Cardiac septum (tissue), 1 donor: ENCODE data around the gene ADAM11. TPM values are rescaled to one million over a fixed set of nuclear protein-coding genes. Genes with fewer than 3 reads are reported as not detected.
"Not testable (repeated sequence)": the region's sequence is repeated elsewhere in the genome, so short reads cannot be mapped to it uniquely, and the experiment has no call there.

Experiments used
- DNase-seq: peaks from one replicate; pipeline ENCODE4 v3.0.0-alpha.2; 2020; ENCODE audit warnings: low spot score
- intact Hi-C: fragments of 100-400 bp; cut with DNase I; formaldehyde crosslinking; loops from one replicate; pipeline ENCODE4 v1.14.0; 2022
- total RNA-seq: library from RNA; stranded (reverse); fragmentation: NEBNext Ultra II Directional; extraction: Animal tissue kit (Norgen Biotek cat#: 25700); gene quantifications from one replicate; pipeline ENCODE4 v1.2.1, GENCODE V29; 2021
- donor health status: DM: no; HTN: no; CAD: no.

ADAM11 gene
- total RNA-seq, 1 donor from 2014 or later, result 1.00 TPM

DNA sequence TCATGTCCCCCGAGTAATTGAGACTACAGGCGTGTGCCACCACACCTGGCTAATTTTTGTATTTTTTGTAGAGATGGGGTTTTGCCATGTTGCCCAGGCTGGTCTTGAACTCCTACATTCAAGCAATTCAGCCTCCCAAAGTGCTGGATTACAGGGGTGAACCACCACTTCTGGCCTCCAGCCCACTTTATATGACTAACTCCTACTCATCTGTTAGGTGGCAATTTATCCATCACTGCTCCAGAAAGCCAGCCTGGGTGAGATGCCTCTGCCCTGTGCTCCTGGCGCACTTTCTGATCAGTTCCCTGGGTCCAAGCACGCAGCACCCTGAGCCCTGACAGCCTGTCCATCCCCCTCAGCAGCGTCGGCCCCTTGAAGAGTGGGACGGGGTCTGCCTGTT is 29.4 kb downstream of the ADAM11 start:
- no peak for DNase-seq
- intact Hi-C loops, result no loop called here

DNA sequence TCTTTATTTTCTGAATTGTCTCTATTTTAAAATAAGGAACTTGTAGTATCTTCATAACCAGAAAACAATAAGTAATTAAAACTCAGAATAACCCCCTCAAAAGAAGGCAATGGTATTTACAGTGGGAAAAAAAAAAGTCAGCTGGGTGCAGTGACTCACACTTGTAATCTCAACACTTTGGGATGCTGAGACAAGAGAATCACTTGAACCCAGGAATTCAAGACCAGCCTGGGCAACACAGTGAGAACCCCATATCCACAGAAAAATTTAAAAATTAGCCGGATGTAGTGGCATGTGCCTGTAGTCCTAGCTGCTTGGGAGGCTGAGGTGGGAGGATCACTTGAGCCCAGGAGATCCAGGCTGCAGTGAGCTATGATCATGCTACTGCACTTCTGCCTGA is 33.5 kb downstream of the ADAM11 start:
- intact Hi-C loops, result no loop called here
- DNase-seq, result peak; percentile 9

DNA sequence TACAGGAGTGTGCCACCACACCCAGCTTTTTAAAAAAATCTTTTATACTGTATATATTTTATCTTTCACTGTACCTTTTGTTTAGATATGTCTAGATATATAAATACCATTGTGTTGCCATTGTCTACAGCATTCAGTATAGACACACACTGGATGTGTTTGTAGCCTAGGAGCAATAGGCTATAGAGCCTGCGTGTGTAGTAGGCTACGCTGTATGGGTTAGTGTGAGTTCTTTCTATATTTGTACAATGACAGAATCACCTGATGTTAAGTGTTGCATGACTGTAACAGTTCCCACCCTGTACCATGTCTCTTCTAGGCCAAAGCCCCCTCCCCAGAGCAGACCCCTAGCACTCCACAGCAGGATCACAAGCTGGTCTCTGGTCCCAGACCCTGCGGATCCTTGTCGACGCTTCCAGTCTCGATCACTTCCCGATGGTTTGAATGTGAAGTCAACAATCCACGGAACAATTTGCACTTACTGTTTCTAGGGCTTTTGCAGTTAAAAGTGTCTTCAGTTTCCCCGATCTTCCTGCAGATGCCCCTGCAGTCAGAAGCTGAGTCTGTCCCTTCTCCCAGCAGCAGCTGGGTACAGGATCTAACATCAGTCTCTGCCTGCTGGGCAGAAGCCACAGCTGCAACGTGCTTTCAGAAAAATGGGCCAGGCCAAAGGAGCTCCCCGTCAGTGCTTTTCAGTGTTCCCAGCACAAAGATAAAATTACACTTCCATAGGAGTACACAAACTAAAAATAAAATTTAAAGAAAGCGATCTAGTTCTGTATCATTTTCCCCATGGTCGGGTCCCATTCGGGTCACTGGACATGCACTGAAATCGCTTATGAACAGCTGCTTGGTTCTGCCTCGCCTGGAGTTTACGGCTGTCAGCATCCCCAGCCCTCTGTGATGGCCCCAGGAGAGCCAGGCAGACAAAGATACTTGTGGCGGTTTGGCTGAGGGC is 35.4 kb downstream of the ADAM11 start:
- peak; percentile 78 for DNase-seq
- intact Hi-C loops, result no loop called here

DNA sequence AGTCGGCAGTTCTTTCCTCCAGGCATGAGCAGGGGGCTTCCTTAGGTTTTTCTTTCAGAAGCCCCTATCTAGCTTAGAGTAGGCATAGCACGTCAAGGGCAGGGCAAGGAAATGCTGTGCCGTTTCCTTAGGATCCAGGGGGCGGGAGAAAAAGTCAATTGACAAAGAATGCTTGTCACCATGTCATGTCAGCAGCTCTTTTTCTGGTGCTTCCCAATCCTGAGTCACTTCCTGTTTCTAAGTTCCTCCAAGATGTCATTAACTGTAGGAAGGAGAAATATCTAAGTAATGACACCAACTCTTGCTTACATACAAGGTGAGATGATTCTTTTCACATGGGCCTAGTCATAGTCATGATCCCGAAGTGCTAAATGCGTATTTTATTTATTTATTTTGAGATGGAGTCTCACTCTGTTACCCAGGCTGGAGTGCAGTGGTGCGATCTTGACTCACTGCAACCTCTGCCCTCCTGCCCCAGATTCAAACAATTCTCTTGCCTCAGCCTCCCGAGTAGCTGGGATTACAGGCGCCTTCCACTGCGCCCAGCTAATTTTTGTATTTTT is 36.1 kb downstream of the ADAM11 start:
- peak; percentile 29 for DNase-seq
- intact Hi-C loops, result no loop called here

DNA sequence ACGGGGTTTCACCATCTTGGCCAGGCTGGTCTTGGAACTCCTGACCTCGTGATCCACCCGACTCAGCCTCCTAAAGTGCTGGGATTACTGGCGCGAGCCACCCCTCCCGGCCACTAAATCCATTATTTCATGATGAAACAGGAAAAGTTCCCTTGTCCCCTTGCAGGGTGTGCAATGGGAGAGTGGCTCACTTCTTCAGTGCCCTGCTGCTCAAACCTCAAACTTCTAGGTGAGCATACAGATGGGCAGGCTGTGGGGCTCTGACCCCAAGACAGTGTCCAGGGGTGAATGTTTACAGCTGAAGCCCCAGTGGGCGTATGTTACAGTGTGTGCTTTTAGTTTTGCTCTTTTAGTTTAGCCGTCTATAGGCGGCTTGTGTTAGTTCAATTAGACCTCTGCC is 36.6 kb downstream of the ADAM11 start:
- peak; percentile 33 for DNase-seq
- intact Hi-C loops, result no loop called here

DNA sequence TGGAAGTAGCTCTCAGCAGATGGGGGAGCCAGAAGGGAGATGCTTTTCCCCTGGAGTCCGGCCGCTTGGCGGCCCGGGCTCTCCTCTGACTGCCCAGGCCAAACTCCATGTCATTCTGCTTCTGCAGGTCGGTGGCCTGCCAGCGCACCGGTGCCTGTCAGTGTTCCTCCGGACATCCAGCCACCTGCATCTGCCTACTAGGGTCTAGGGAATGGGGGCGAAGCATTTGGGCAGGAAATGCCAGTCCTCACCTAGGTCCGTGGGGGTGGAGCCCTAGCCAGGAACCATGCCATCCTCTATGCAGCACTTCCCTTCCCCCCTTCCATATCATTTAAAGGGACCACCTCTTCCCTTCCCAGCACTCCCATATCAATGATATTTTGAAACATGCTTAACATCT is 37.1 kb downstream of the ADAM11 start:
- peak; percentile 66 for DNase-seq
- intact Hi-C loops, result no loop called here

DNA sequence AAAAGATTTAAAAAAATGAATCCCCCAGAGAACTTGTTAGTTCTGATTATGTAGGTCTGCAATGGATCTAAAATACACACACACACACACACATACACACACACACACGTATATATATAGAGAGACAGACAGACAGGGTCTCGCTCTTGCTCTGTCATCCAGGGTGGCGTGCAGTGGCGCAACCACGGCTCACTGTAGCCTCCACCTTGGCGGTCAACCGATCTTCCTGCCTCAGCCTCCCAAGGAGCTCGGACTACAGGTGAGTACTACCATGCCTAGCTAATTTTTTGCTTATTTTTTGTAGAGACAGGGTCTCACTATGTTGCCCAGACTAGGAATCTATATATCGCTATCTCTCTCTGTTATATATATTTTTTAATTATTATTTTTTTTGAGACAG is 37.9 kb downstream of the ADAM11 start:
- intact Hi-C loops, result no loop called here
- DNase-seq, result no peak

DNA sequence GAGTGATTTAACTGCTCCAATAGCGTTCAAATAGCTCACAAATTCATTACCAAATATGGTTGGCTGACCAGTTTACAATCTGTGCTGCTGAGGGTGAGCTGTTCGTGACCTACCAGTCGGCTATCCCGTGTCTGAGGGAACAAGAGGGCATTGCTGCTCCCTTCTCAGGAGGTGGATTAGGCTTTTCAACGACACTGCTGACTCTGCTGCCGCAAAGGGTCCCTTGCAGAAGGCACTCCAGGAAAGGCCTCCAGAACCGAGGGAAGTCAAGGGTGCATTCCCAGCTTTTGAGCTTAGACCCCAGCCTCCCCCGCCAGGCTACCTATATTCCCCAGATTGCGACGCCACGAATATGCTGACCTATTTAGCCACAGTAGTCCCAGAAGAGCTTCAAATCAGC is 39.0 kb downstream of the ADAM11 start:
- intact Hi-C loops, result no loop called here
- DNase-seq, result no peak

DNA sequence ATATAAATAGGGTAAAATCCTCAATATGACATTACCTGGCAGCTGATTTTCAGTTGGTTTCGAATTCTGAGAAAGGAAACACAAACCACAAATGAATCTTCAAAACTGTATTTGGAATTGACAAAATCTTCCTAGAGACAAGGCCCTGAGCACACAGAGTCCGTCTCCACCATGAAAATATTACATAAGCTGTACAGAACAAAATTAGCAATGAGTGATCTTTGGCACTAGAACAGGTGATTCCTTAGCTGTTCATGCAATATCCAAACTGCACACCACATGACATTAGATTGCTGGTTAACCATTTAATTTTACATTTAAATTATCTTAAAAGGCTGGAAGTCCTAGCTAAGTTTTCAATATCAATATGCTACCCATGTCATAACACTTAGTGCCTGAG is 39.6 kb downstream of the ADAM11 start:
- no peak for DNase-seq
- intact Hi-C loops, result no loop called here

DNA sequence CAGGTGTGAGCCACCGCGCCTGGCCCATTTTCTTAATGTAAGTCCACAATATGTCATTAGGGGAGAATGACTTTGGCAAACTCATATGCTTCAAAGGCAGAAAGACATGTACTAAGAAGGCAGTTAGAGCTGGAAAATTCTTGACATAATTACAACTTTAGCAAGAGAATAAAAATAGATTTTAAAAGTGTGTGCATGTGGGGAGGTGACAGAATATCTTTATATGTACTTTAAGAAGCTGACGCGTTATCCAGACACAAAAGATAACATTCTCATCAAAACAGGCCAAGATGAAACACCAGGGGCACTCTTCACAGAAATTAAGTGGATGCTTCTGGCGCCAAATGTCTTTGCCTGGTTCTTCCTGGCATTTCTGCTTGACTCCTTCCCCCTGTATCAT is 43.1 kb downstream of the ADAM11 start:
- intact Hi-C loops, result no loop called here
- no peak for DNase-seq

DNA sequence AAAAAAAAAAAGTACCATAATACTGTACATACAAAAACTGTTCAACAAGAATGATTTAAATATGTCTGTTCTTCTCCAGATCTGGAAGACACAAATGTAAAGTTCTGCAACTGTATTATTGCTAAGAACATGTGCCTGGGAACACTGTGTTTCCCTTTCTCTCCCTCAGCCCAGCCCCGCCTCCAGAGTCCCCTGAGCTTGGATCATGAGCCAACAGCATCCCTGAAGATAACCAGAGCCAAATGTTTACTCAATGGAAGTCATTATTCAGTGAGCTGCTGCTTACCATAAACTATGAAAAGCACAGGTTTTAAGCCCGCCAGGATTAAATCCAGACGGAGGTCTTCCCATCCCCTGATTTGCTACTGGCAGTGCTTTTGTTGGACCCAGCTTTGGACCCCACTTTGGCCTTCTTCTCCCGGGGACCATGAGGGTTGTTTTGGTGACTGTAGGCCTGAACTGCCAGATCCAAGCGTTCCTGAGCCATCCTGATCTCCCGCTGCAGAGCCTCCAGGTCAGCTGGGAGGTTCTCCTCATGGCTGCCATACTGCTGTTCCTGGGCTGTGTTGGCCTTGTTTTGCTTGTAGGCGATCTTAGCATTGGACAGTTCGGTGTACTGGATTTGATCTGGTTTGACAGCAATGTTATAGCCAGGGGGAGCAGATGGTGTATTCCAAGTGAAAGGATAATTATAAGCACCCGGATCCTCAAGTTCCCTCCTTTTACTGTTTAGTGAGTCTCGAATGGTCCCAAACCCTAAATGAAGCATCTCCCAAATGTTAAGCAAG is 45.7 kb downstream of the ADAM11 start:
- no peak for DNase-seq
- intact Hi-C loops, result no loop called here

DNA sequence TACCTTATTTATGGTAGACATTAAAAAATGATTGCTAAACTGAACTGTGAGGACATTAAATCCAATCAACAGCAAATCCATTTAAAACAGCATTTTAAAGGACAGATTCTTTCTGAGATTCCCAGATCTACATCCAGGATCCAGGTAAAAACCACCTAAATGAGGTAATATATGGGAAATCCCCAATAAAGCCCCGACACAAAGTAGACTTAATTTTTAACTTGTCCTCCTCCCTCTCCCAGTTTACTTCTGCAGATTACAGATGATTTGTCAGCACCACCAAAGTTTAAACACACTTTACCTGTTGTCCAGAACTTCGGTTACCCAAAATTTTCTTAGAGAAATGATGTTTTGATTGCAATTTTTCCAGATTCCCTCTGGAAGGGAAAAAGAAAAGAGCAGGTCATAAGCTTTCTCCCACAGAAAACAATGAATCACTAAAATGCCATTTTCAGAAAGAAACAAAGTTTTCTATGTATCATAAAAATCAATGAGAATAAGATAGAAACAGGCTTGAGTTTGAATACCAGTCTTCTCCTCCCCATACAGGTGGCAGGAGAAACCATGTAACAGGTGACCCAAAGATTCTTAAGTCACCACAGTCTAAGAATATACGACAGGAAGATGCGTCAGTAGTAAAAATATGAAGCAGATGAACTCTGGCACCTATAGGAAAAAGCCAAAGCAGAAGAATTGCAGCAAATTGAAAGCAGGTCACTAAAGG is 48.5 kb downstream of the ADAM11 start:
- intact Hi-C loops, result no loop called here
- no peak for DNase-seq

DNA sequence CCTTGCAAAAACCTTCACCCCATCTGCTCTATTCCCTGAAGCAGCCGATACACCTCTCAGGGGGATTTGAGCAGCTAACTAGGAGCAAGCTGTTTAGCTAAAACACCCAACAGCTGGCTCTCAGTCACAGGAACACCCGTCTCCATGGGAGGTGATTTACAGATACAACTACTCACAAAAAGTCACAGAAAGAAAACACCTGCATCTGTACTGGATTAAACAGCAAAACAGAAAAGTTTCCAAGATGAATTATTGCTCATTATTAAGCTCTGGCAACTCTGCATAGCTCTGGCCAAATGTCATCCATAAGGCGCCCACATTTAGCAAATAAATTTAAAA is 49.0 kb downstream of the ADAM11 start:
- DNase-seq, result peak; percentile 15
- intact Hi-C loops, result no loop called here

DNA sequence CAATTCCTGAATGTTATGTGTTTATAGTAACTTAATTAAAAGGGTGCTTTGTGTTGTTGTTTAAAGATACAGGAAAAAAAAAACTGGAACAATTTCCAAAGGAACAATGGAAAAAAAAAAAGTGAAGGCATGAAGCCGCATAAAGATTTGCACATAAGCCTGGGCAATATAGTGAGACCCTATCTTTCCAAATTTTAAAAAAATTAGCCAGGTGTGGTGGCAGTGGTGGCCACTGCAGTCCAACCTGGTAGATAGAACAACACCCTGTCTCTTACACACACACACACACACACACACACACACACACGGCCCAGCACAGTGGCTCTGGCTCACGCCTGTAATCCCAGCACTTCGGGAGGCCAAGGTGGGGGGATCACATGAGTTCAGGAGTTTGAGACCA is 49.4 kb downstream of the ADAM11 start:
- intact Hi-C loops, result no loop called here
- no peak for DNase-seq

DNA sequence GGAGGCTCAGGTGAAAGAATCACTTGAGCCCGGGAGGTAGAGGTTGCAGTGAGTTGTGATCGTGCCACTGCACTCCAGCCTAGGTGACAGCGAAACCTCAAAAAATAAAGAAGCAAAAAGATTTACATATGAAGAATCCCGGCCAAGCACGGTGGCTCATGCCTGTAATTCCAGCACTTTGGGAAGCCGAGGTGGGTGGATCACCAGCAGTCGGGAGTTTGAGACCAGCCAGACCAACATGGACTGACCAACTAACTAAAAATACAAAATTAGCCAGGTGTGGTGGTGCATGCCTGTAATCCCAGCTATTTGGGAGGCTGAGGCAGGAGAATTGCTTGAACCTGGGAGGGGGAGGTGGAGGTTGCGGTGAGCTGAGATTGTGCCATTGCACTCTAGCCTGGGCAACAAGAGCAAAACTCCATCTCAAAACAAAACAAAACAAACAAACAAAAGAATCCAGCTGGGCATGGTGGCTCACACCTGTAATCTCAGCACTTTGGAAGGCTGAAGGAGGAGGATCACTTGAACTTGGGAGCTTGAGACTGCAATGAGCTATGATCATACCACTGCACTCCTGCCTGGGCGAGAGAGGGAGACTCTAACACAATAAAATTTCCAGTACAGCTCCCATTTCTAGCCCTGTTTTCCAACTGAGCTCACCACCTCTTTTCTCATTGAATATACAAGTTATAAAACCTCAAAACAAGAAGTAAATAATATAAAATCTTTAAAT is 50.0 kb downstream of the ADAM11 start:
- DNase-seq, intact Hi-C loops: not testable (repeated sequence)

DNA sequence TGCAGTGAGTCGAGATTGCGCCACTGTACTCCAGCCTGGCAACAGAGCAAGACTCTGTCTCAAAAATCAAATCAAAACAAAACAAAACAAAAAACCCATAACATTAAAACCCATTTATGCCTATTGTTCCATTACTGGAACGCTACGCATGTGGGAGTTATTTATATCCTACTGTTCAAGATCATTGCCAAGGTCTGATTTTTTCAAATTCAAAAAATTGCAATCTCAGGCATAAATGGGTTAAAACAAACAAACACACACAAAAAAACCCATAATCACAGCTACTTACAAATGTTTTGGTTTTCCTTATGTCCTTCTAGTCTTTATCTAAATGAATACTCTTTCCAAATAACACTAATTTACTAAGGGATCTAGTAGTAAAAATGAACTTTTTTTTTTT is 53.5 kb downstream of the ADAM11 start:
- intact Hi-C loops, result no loop called here
- DNase-seq, result no peak

DNA sequence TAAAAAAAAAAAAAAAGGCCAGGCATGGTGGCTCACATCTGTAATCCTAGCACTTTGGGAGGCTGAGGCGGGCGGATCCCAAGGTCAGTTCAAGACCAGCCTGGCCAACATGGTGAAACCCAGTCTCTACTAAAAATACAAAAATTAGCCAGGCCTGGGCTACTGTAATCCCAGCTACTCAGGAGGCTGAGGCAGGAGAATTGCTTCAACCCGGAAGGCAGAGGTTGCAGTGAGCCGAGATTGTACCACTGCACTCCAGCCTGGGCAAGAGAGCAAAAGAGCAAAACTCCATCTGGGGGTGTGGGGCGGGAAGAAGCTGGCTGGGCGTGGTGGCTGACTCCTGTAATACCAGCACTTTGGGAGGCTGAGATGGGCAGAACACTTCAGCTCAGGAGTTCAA is 59.7 kb downstream of the ADAM11 start:
- DNase-seq, intact Hi-C loops: not testable (repeated sequence)

DNA sequence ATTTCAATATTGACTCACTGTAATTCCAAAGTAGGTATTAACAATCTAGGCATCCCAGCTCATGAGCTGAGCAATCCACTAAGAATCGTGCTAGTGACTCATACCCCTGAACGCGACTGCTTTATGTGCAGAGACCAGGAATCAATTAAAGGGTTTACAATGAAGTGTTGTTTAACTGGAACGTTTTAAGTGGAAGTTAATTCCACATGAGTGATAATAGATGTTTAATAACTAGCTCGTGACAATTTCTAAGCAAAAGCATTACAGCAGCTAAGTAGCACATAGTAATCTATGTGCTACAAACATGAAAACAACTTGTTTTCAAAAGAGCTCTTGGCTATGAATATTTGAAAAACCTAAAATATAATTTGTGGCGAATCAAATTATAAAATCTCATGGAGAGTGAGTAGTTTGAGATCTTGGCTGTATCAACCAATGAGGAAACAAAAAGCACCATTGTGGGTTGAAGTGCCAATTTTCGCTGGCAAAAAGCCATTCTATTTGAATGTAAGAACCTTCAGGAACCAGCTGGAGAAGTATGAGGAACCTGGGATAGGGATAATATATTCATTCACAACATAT is 61.9 kb downstream of the ADAM11 start:
- no peak for DNase-seq
- intact Hi-C loops, result no loop called here

DNA sequence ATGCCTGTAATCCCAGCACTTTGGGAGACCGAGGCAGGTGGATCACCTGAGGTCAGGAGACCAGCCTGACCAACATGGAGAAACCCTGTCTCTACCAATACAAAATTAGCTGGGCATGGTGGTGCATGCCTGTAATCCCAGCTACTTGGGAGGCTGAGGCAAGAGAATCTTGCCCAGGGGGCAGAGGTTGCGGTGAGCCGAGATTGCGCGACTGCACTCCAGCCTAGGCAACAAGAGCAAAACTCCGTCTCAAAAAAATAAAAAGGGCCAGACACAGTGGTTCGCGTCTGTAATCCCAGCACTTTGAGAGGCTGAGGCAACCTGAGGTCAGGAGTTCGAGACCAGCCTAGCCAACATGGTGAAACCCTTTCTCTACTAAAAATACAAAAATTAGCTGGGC is 66.4 kb downstream of the ADAM11 start:
- intact Hi-C loops, DNase-seq: not testable (repeated sequence)
